Bone marrow (tissue), 2 donors: ENCODE measurements around the gene IL1RL2.

ENCODE experiments used
- DNase-seq, 2 donors: peaks; one replicate each; lab custom pipeline; 2025; lab: John Stamatoyannopoulos, UW

Gene IL1RL2

GRCh38 chr2:102158011-102158755 is 28.6 kb upstream of the IL1RL2 start:
- DNase-seq: no peak

- no peak for DNase-seq
Measured at GRCh38 chr2:102159295-102159694, 27.5 kb upstream of the IL1RL2 start.

DNA sequence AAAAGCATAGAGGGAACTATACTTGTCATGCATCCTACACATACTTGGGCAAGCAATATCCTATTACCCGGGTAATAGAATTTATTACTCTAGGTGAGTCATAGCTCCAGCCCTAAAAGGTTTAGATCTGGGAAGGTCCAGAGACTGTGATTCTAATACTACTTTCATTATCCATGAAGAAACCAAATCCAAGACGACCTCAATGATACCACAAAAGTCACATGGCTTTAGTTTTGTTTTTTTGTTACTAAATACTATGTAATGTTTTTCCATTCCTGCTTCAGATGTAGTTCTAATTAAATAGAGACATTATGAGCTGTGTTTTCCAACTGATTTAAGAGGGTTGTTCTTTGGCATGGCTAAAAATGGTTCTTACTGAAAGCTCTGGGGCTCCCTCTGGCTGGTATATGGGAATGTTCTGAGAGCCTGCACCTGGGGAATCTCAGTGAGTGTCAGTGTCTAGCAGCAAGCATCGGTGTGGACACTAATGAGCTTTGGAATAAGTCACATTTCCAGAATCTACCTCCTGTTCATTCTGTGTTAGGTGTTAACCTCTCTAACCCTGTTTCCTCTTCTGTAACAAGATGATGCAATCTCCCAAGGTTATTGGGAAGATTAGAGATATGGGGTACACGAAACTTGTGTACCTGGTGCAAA is 20.5 kb upstream of the IL1RL2 start:
- peak in 1 of 2 donors; percentile 33 for DNase-seq

- no peak for DNase-seq
Measured at GRCh38 chr2:102168026-102168771, 18.6 kb upstream of the IL1RL2 start.

GRCh38 chr2:102171946-102172345 is 14.9 kb upstream of the IL1RL2 start:
- DNase-seq: no peak

- DNase-seq: peak in 1 of 2 donors; percentile 28
Measured at GRCh38 chr2:102172745-102173144, 14.1 kb upstream of the IL1RL2 start.

DNA sequence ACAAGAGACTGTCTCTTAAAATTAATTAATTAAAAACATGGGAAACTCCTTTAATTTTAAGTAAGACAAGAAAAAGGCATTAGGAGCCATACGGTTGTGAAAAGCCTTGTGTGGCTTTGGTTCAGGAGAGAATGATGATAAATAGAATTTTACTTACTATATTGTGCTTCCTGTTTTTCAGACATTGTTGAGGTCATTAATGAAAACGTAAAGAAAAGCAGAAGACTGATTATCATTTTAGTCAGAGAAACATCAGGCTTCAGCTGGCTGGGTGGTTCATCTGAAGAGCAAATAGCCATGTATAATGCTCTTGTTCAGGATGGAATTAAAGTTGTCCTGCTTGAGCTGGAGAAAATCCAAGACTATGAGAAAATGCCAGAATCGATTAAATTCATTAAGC is 10.7 kb upstream of the IL1RL2 start:
- no peak for DNase-seq

- DNase-seq: no peak
Measured at GRCh38 chr2:102177814-102178478, 8.9 kb upstream of the IL1RL2 start.

DNA sequence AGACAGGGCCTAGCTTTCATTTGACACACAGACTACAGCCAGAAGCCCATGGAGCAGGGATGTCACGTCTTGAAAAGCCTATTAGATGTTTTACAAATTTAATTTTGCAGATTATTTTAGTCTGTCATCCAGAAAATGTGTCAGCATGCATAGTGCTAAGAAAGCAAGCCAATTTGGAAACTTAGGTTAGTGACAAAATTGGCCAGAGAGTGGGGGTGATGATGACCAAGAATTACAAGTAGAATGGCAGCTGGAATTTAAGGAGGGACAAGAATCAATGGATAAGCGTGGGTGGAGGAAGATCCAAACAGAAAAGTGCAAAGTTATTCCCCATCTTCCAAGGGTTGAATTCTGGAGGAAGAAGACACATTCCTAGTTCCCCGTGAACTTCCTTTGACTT is 7.8 kb upstream of the IL1RL2 start:
- DNase-seq: no peak

GRCh38 chr2:102179788-102180686 is 6.8 kb upstream of the IL1RL2 start:
- DNase-seq: no peak

GRCh38 chr2:102180687-102180999 is 6.2 kb upstream of the IL1RL2 start:
- DNase-seq: no peak

DNA sequence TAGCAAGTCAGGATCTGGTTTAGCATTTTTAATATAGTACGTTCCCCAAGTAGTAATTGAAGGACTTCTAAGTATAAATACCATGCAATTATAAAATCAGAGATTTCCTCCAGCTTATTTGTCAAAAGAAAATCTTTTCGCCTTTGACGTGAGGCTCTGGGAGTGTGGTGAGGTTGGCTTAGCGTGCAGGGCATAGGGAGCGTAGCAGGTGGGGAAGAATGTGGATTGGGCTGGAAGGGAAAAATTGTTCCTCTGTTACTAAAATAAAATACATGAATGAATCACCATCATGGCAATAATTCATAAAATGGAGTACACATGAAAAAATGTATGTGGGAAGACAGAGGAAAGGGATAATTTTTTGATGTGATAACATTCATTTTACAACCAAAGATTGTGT is 5.4 kb upstream of the IL1RL2 start:
- DNase-seq: no peak

DNA sequence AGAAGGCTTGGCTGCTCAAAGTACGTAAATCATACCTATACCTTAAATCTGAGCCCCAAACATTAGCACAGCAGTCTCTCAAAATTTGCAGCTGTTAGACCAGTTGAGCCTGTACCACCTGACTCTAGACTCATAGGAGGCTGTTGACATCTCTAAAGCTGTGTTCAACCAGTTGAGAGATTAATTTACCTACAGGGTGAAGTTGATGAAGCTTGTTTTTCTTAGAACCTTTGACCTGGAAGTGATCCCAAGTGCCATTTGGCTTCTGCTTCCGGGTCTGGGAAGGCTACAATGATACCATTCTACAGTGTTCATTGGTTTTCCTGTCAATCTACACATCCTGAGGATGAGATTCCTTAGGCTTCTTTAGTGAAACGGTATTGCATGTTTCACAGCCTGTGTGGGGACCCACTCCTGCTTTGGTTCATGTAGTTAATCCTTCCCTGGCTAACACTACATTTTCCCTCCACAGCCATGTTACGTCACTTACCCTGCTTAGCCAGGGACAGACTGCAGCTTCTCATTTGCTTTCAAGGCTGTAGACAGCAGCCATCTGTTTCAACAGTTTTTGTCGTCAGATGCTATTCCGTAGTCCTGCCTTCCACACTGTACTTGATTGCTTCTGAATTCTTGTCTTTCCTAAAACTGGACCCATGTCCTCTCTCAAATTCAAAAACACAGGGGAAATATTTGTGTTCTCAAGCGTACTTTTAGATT is 4.7 kb upstream of the IL1RL2 start:
- no peak for DNase-seq

- DNase-seq: no peak
Measured at GRCh38 chr2:102184018-102184417, 2.8 kb upstream of the IL1RL2 start.

DNA sequence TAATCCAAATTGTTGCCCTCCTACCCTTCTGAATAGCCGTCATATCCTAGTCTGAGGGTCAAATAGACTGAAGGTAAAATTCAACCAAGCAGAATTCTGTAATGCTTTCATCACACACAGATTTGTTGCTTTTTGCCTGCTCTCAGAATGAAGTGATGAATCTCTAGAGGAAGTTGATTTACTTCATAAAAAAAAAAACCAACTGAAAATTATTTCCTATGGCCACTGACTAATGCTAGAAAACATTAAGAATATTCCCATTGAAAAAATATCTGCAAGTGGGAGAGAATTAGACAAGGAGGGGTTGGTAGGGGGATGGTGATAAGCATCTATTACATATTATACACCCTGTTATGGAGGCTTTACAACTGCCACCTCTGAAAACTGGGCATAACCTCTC is 2.3 kb upstream of the IL1RL2 start:
- DNase-seq: no peak

- peak in 1 of 2 donors; percentile 17 for DNase-seq
Measured at GRCh38 chr2:102185347-102185746, 1.5 kb upstream of the IL1RL2 start.

GRCh38 chr2:102187496-102188150 is 800 bp downstream of the IL1RL2 start:
- DNase-seq: peak in 1 of 2 donors; percentile 22

- no peak for DNase-seq
Measured at GRCh38 chr2:102190430-102191107, 3.7 kb downstream of the IL1RL2 start.

DNA sequence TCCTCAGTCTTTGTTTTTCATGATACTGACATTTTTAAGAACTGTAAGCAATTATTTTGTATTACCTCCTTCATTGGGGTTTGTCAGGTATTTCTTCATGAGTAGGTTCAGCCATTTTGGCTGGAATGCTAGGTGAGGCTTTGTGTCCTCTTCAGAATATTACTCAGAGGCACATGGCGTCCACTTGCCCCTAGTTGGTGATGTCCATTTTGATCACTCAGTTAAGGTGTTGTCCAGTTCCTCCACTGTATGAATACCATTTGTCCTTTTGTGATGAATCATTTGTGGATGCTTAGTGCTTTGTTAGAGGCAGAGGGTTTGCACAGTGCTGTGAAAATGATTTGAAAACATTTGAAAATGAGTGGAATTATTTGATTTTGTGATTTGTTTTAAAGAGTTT is 4.7 kb downstream of the IL1RL2 start:
- no peak for DNase-seq

- DNase-seq: no peak
Measured at GRCh38 chr2:102193074-102193473, 6.3 kb downstream of the IL1RL2 start.
